AG09319 (cell line): Measurements from ENCODE around the gene LY86.
A peak's percentile ranks its signal among the peaks of the same experiment; 100 is the strongest.

Source experiments
- DNase-seq: peaks from one replicate; pipeline ENCODE4 v3.0.0-alpha.2; 2010; ENCODE audit warnings: low read depth; ENCODE audit errors: extremely low read depth
- CTCF ChIP-seq: IDR thresholded peaks from 2 replicates; pipeline ENCODE4 v1.5.1; 2011; ENCODE audit warnings: low read depth, mild to moderate bottlenecking, inconsistent platforms, low read length, moderate library complexity

Gene LY86

GRCh38 chr6:6547110-6547879 lies 41.2 kb upstream of the LY86 start:
- TF ChIP-seq CTCF: peak; percentile 70
- DNase-seq: peak; percentile 28

GRCh38 chr6:6556161-6556737 lies 32.3 kb upstream of the LY86 start:
- TF ChIP-seq CTCF: no peak
- no peak for DNase-seq

GRCh38 chr6:6556738-6557503 lies 31.6 kb upstream of the LY86 start:
- DNase-seq: no peak
- peak; percentile 47 for TF ChIP-seq CTCF

- no peak for DNase-seq
Observed at GRCh38 chr6:6557504-6557839, 31.0 kb upstream of the LY86 start.

GRCh38 chr6:6557886-6558285 lies 30.6 kb upstream of the LY86 start:
- DNase-seq: no peak
- no peak for TF ChIP-seq CTCF

More at GRCh38 chr6:6557504-6557839, 31.0 kb upstream of the LY86 start:
- no peak for TF ChIP-seq CTCF

- no peak for DNase-seq
Observed at GRCh38 chr6:6559994-6560570, 28.4 kb upstream of the LY86 start.

More at GRCh38 chr6:6559994-6560570, 28.4 kb upstream of the LY86 start:
- TF ChIP-seq CTCF: no peak
